ENCODE data around the gene DHRS13.

DNA sequence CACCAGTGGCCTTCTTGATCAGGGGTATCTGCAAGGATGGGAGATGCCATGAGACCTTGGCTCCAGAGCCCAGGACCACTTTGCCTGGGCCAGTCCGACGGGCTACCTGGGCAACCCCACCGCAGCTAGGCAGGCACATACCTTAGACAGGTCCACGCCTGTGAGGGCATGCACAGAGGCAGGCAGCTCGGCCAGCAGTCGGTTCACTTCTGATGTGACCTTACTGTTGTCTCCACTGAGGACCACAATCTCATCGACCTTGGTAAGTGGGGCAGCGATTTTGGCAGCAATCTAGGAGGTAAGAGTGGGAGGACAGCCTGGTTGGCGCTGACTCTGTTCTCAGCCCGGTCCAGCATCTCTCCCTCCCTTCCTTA, 22.3 kb downstream of the DHRS13 start:
- TF ChIP-seq, protein P1, sequence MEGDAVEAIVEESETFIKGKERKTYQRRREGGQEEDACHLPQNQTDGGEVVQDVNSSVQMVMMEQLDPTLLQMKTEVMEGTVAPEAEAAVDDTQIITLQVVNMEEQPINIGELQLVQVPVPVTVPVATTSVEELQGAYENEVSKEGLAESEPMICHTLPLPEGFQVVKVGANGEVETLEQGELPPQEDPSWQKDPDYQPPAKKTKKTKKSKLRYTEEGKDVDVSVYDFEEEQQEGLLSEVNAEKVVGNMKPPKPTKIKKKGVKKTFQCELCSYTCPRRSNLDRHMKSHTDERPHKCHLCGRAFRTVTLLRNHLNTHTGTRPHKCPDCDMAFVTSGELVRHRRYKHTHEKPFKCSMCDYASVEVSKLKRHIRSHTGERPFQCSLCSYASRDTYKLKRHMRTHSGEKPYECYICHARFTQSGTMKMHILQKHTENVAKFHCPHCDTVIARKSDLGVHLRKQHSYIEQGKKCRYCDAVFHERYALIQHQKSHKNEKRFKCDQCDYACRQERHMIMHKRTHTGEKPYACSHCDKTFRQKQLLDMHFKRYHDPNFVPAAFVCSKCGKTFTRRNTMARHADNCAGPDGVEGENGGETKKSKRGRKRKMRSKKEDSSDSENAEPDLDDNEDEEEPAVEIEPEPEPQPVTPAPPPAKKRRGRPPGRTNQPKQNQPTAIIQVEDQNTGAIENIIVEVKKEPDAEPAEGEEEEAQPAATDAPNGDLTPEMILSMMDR (conservative IDR thresholded peaks at IDR 0.05; ENCODE audit: low read length) = no peak
- no peak for TF ChIP-seq EZH2phosphoT487 (IDR thresholded peaks at IDR 0.05; ENCODE audit: borderline replicate concordance, low read depth, low read length)
